Skeletal muscle cell (primary cell): Measurements from ENCODE around the gene RUBCN.
"Not testable (repeated sequence)": the region's sequence is repeated elsewhere in the genome, so short reads cannot be mapped to it uniquely, and the experiment has no call there.

Source experiments
- DNase-seq: peaks from one replicate; pipeline ENCODE4 v3.0.0-alpha.2; 2010; ENCODE audit warnings: low read depth
- H3K4me3 ChIP-seq: 2 replicates; pipeline ENCODE4 v1.5.1; 2011; ENCODE audit warnings: low read depth, mild to moderate bottlenecking, control low read depth, low read length, moderate library complexity

The RUBCN gene

DNA sequence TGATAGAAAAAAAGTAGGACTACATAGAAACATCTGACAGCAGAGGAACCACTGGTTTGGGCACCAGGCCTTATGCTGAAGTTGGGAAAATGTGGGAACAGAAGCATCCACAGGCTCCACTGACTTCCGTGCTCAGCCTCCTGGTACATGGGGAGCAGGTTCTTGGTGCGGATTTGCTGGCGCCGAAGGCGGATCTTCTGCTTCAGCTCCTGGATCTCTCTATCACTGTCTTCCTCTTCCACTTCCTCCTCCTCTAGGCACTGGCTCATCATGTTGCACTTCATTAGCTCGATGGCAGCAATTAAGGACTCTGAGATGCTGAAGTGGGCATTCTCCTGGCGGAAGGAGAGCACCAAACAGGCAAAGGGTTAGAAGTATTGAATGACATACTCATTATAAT is 42.5 kb downstream of the RUBCN start:
- no peak overlapping the region for H3K4me3 ChIP-seq
- no peak for DNase-seq

DNA sequence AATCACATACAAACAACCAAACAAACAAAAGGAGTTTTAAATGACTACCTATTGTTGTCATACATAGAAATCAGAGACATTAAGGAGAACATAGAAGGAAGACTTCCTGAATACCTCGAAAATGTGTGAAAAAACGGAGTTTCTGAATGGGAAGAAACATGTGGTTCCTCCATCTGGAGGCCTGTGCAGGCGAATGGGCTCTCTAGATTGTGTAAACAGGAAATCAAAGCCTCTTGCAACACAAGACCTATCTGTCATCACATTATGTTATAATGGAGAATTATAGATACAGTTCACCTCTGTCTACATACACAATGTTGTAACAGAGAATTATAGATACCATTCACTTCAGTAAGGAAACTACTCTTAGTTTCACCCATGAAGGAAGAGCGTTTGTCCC is 44.1 kb downstream of the RUBCN start:
- H3K4me3 ChIP-seq: no peak overlapping the region
- DNase-seq: peak; percentile 54

DNA sequence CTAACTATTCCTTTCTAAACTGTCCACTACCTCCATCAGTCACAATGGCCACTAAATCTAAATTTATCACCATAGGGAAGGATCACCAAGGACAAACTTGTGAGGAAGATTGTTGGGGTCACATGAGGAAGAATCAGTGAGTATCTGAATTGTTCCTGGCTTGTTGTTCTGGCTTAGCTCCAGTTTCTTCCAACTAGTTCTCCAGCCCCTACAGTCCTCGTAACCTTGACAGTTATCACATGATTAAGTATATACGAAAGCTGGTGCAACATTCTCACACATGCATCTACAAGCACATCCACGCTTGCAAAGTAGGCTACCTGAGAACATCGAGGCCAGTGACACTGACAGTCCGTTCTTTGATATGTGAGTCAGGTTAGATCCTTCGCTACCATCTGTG is 46.0 kb downstream of the RUBCN start:
- DNase-seq: no peak
- H3K4me3 ChIP-seq: no peak overlapping the region

DNA sequence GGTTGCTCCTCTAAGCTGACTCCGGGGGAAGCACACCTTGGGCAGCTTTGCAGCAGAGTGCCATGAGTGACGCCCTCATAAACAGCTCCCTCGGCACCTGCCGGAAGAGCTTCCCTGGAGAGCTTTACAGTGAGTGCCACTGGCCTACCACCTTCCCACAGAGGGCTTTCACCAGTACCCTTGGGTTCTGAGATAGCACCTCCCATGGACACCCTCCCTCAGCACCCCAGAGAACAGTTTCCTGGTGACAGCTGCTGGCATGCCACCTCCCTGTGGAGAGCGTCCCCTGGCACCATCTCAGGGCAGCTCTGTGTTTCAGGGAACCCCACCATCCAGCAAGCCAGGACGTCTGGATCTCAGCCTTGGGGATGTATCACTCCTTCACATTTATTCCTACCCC is 49.1 kb downstream of the RUBCN start:
- no peak for DNase-seq
- H3K4me3 ChIP-seq: no peak overlapping the region

DNA sequence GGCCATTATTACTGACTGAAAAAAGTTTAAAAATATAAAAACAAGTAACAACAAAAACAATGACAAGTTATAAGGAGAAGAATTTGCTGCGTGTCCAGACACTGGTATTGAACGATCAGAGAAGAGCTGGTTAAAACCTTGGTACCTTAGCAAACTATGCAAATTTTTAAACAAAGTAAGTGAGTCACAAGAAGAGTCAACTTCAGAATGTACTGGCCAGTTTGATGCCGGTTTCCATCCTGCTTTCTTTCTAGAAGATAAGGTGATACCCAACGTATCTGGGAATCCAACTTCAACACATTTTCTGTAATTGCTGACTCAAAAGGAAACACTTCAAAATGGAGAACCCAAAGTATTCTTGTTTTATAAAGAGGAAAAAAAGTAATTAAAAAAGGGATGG is 49.8 kb downstream of the RUBCN start:
- DNase-seq: no peak
- H3K4me3 ChIP-seq: no peak overlapping the region

DNA sequence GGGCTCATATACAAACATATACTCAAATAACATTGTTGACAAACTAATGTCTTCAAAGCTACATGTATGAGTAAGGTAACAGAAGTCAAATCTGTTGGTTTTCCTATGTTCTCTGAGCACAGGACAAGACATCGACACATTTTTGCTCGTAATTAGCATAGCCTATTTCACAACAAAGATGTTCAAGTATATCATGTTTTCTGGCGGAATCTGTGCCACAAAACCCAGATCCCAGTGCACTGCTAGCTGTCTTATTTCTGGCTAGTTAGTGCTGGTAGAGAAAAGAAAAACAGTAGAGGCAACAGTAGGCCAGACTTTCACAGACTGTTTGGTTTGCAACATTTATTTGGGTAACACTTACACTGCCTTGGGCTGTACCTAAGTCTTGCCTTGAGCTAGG is 51.2 kb downstream of the RUBCN start:
- H3K4me3 ChIP-seq: no peak overlapping the region

DNA sequence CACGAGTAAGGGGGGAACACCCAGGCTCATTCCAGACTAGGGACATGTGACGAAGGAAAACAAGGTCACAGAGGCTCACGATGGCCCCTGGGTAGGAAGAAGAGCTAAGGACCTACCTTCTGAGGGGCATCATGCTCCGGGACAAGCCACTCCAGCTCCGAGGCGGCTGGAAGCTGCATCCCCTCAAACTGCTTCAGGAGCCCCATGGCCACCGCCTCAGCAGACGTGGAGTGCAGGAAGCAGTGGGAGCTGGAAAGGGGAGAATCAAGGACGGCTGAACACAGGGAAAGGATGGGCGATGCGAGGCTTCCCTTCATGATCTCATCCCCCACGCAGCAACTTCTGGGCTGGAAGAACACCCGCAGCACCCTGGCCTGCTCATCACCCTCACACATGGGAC is 53.5 kb downstream of the RUBCN start:
- DNase-seq: no peak
- no peak overlapping the region for H3K4me3 ChIP-seq

More for the DNA sequence above, 51.2 kb downstream of the RUBCN start:
- no peak for DNase-seq

DNA sequence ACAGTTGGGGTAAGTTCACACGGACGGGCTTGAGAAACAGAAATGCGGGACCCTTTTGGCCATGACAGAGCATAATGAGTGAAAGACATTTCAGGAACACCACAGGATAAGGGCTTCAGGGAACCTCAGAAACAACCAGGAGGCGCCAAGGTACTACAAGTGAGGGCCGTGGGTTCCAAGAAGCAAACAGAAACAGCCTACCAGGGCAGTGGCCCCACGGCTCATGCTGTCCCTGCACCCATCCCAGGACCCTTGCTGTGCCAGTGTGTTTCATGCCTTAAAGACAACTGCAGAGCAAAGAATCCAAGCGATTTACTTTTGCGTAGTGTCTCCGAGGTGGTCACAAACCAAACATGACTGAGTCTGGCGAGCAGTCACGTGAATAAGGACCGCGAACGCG is 54.0 kb downstream of the RUBCN start:
- H3K4me3 ChIP-seq: no peak overlapping the region
- DNase-seq: no peak

DNA sequence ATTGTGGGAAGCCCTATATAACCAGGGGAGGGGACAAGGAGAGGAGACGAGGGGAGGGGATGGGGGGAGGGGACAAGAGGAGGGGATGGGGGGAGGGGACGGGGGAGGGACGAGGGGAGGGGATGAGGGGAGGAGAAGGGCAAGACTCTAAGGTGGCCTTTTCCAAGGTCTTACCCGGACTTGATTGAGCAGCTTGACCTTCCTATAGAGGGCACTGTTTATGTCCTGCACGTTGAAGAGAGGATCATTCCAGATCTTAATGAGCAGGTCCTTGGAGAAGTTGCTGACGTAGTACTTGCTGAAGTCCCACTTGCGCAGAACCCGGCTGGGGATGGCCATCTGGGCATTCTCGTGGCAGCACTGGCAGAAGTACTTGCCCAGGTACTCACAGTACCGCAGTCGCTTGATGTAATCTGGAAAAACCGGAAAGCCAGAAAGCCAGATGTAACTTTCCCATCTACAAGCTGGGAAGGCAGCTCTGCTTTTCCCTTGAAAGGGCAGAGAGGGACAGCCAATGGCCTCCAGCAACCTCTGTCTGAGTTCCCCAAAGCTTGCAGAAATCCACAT is 55.7 kb downstream of the RUBCN start:
- DNase-seq: no peak
- H3K4me3 ChIP-seq: no peak overlapping the region

DNA sequence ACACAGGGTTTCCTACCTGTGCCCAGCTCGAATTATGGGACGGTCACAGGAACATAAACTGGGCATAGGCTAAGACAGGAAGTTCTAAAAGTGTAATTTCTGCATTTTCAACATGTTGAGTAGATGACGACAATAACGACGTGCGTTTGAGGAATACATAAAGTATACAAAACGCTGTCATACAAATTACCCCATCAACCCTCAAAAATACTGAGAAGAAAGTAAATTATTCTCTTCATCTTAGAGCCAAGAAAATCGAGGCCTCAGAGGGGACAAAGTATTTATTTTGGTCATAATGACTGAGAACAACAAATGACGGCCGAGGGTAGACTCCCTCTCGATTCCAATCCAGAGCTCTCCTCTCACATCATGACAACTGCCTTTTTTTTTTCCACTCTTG is 60.8 kb downstream of the RUBCN start:
- no peak overlapping the region for H3K4me3 ChIP-seq
- no peak for DNase-seq

DNA sequence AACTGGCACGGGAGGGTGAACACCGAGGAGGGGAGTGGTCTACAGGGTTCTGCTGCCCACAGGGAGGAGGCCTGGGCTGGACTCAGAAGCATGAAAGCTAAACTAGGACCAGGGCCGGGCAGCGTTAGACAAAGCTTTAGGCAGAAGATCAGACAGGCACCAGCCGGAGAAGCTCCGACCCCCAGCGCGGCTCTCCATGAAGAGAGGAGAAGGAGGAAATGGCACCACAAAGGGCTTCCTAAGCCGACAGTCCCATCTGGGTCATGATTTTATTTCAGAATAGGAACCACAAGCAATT is 61.2 kb downstream of the RUBCN start:
- DNase-seq: no peak
- H3K4me3 ChIP-seq: no peak overlapping the region

DNA sequence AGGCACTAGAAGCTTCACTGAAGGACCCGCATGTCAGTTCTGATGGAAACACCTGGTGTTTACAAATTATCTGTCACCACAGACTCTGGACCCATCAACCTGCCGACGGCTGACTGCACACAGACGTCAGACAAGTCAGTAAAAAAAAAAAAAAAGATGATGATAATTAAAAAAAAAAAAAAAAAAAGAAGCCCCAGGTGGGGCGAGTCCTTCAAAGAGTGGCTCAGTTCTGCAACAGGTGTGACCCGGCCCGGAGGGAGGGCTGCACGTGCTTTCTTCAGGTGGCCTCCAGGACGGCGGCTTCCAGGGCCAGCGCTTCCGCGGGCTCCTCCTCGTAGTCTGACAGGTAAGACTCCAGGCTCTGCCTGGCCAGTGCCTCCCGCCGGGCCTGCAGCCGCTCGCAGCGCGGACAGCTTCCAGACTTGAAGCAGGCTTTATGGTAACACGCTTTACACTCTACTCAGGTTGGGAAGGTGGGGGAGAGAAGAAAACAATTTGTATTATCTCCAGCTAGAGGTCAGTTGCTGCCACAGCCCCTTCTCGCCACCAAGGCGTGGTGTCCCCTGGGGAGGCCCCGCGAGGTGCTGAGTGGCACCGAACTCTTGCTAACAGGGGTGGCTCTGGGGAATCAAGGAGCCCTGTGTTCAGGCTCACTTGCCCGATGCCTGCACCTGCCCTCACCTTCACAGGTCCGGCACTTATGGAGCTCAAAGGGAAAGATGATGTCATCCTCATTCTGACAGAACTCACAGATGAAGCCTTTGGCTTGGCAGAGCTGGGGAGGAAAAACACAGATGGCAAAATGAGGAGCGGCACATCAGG is 61.8 kb downstream of the RUBCN start:
- no peak overlapping the region for H3K4me3 ChIP-seq
- DNase-seq: no peak

DNA sequence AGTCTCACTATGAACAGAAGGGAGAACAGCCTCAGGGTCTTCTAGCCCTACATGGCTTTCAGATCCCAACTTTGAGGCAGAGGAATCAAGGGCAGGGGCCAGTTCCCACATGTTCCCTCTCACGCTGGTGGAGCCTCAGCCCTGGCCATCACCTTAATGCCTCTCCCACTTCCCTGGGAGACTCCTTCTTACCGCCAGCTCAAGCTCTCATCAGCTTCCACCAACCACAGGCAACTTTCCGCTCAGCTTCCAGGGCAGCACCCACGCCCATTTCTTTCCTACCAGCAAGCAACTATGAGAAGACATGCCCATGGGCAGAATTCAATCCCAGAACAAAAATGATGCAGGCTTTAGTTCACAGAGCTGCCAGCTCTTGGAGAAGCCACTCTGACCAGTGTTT is 63.5 kb downstream of the RUBCN start:
- DNase-seq: no peak
- H3K4me3 ChIP-seq: no peak overlapping the region

DNA sequence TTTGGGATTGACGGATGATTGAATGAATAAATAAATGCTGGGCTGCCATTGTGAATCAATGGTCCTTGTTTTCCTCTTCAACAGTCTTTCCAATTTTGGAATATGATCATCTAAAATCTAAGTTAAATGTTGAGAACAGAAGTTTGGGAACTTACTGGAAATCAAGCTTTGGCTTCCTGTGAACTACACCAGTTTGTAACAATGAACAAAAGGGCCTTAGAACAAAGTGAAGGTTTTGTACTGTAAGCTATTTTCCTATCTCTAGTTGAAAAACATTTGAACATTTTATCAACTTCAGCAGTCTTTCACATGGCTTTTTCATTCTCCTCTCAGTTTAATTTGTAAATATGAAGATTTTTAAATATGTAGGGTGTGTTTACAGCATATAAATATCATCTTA is 66.3 kb downstream of the RUBCN start:
- DNase-seq: no peak
- no peak overlapping the region for H3K4me3 ChIP-seq

DNA sequence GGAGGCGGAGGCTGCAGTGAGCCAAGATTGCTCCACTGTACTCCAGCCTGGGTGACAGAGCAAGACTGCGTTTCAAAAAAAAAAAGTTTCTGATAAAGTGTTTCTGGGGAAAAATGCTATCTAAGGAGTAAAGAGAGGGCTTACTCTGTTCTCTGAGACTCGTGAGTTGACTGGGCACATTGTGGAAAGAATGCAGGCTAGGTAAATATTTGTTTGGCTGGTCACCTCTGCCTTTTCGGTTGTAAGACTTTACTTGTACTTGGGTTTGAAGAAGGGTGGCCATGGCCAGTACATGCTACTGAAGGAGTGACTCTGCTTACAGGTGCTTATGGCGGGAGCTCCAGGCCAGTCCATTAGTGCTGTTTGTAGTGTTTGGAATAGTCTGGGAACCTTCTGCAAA is 68.7 kb downstream of the RUBCN start:
- H3K4me3 ChIP-seq: no peak overlapping the region
- DNase-seq: no peak

DNA sequence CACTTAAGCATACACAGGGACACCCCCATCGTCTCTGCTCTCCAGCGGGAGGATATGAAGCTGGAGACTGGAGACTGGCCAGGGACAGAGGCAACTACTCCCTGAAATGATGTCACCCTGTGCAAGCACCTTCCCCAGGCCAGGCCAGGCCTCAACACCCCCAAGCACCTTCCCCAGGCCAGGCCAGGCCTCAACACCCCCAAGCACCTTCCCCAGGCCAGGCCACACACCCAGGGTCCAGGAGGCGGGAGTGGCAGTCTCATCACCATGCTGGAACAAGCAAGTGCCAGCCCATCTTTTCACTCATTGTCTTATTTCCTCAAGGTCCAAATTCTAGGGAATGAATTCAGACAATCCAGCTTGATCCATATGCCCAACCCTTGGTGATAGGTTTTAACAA is 69.4 kb downstream of the RUBCN start:
- H3K4me3 ChIP-seq, DNase-seq: not testable (repeated sequence)

DNA sequence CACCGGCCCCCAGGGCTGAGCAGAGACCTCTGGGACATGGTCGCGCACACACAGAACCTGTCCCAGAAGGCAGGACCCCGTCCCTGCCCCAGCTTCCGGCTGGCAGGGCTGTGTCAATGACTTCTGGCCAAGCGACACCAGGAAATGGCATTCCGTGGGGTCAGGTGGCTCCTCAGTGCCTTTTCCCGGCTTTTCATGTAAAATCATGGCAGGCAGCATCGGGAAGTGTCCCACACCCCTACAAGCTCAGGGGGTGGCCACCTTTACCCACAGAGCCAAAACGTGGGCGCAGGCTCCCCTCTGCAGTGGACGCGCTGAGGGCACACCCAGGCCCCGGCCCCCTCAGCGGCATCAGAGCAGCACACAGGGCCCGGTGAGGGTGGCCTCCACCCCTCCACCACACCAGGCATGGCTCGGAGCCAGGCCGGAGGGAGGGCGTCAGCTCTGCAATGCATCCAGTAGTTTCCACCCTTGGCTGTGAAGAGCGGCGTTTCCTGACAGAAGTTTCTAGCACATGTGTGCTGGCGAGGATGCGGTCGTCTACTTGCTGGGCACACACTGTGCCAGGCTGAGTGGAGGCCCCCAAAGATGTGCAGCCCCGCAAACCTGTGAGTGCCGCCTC is 70.4 kb downstream of the RUBCN start:
- not testable (repeated sequence) for H3K4me3 ChIP-seq, DNase-seq

DNA sequence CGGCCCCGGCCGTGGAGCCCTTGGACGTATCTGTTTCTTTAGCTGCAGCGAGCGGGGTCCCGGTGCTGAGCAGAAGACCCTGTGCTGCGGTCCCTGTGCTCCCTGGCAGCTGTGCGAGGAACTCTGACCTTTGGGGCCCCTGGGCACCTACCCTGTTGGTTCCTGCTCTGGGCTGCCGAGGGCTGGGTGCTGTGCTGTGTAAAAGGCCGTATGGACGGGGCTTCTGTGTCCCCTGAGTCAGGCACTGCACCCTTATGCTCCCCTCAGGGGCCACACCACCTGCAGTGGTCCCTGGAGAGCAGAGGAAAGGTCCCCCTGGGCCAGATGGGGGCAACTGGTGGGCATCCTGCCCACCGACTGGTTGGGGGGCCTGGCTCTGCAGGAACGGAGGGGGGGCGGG is 71.2 kb downstream of the RUBCN start:
- not testable (repeated sequence) for H3K4me3 ChIP-seq

DNA sequence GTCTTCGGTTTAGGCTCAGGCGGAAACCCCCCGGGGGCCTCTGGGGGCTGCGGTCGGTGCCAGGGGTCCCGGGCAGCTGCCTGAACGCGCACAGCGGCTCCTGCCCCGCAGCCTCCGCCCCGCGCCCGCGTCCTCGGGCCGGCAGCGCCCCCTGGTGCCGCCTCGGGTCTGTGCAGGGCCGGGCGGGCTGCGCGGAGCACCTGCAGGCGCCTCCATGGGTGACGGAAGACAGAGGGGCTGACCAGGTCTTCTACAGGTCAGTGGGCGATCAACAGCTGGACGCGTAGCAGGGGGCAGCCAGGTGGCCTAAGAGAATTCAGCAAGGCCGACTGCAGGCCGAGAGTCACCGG is 71.6 kb downstream of the RUBCN start:
- H3K4me3 ChIP-seq: peak overlapping the region; percentile 37
- DNase-seq: not testable (repeated sequence)

More for the DNA sequence above, 71.2 kb downstream of the RUBCN start:
- not testable (repeated sequence) for DNase-seq

DNA sequence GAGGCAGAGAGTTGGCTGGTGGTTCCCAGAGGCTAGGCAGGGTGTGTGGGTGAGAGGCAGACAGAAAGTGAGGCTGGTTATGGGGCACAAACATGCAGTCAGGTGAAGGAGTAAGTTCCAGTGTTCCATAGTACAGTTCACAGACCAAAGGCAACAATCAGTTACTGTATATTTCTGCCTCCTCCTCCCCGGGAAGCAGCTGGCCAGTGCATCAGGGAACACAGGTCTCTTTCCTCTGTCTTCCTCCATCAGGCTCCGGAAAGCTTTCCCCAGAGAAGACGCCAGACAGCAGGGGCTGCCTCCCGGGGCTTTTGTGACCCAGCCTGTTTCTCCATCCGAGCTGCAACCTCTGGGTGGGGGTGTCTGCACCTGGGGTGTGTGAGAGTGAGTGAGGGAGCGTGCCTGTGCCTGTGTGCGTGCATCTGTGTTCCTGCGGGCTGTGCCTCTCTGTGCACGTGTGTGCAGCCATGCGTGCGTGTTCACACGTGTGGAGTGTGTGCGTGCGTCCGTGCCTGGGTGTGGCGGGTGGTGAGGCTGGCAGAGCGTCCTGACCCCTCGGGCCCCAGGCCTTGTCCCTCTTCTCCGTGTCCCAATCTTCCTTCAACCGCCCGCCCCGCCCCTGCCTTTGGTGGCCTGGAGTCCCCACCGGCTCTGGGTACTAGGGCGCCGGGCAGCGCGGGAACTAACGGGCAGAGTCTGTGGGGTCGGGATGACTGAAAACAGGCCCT is 72.1 kb downstream of the RUBCN start:
- H3K4me3 ChIP-seq: peak overlapping the region; percentile 37
- DNase-seq: not testable (repeated sequence)
